Activated CD8-positive, alpha-beta memory T cell treated with anti-CD3 and anti-CD28 coated beads, Interleukin-2, amount 50 U/mL, for 24 hours (primary cell): ENCODE measurements around the gene YBX2.
A peak's percentile ranks its signal among the peaks of the same experiment; 100 is the strongest.

Source experiments
- DNase-seq: peaks from one replicate; pipeline ENCODE4 v3.0.0-alpha.2; 2020; ENCODE audit errors: extremely low read depth

YBX2 gene

DNA sequence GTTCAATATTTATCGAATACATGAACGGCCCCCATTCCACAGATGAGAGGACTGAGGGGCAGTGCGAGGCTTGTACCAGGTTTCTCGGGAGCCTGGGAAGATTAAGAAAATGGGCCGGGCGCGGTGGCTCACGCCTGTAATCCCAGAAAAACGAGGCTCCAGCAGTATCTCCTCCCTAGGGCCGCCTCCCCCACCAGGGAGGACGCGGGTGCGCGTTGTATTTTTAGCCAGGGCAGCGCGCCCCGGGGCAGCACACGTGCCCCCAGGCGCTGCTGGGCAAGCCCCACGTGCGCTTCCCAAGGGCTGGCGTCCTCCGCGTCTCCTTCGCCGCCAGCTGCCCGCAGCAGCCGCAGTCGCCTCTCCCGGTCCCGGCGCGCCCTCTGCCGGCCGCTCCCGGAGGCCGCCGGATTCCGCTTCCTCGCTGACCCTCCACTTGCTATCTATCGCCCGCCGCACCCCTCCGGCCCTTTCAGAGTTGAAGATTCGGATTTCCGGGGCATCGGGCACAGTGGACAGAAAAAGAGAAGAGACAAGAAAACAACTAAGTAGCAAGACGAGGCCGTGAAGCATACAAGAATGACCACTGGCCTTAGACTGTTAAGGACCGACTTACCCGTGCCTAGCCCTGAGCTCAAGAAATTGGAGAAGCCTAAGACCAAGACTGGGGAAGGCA lies 1.9 kb upstream of the YBX2 start:
- no peak for DNase-seq

DNA sequence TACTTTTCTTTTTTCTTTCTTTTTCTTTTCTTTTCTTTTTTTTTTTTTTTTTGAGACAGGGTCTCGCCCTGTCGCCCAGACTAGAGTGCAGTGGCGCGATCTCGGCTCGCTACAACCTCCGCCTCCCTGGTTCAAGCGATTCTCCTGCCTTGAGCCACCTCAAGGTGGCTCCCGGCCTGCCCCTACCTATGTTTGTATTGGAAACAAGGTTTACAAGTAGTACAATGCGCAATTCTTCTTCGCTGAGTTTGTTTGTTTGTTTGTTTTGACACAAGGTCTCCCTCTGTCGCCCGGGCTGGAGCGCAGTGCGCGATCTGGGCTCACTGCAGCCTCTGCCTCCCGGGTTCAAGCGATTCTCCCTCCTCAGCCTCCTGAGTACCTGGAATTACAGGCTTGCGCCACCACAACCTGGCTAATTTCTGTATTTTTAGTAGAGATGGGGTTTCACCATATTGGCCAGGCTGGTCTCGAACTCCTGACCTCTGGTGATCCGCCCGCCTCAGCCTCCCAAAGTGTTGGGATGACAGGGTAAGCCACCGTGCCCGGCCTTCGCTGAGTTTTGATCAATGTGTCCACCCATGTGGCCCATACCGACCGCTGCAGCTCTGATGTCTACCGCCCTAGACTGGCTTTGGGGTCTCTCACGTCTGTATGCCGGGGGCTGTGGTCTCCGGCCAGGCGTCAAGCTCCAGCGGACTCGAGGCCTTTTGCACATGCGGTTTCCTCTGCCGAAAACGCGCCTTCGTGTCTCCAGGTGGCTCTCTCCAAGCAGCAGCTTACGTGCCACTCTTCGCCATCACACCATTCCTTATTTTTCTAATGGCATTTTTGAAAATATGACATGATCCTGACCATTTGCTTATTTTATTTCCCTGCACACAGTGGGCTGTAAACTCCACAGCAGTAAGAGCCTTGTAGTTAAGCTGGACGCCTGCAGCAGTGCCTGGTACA lies 1.1 kb upstream of the YBX2 start:
- no peak for DNase-seq

DNA sequence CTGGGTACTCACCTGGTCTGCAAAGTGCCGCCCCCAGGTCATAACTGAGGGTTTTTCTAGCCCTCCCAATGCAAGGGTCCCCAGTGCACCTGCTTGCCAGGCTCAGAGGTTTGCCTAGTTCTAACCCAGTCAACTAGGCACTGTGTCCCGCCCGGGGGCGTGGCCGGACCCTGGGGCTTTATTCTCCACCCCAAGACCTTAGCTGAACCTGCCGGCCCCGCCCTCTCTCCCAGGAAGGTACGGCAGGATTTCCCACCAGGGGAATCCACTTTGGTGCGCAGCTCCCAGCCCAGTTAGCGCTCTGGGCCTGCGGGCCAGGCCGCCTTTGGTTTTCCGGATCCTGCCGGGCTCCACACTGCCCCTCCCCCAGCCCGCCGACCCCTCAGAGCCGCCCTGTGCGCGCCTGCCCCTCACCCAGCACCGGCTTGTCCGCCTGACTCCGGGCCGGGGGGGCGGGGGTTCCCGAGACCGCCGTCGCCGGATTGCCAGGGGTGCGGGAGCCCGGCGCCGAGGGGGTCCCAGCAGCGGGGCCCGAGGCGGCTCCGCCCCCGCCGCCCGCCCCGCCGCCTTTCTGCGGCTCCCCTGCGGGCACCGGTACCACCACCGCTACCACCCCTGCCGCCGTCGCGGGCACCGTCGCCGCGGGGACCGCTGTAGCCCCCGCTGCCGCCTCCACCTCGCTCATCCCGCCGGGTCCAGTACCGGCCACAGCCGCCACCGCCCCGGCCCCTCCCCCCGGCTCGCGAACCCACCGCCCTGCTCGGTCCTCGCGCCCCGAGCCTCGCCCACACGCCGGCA lies 424 bp downstream of the YBX2 start:
- DNase-seq: no peak

DNA sequence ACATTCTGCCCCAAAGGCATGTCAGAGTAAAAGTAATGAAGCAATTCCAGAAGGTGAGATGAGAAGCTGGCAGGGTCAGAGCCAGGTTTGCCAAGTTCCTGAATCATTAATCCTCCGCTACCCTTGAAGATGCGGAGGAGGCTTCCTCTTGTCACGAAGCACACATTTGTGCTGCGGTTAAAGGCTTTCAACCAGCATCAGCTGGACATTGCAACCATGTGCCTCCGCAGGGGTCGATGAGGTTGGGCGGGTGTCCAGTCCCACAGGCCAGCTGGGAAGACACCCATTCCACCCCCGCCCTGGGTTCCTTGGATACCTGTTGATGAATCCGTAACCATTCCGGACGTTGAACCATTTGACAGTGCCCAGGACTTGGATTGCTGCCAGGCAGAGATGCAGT lies 1.3 kb downstream of the YBX2 start:
- no peak for DNase-seq

DNA sequence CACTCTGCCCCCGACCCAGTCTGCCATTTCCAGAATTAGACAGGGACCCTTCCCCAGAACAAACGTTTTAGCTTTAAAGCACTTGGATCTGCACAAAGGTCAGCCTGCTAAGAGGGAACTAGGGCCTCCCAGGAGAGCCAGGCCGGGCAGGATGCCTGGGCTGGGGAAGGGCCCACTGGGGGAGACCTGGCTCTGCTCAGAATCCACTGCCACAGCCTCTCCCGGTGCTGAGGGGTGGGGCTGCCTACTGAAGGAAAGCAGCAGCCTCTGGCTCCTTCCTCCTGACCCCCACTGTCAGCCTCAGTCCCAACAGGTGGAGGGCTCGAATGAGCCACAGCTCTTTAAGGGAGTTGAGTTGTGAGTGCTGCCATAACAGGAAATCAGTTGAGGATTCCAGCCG lies 1.7 kb downstream of the YBX2 start:
- no peak for DNase-seq

DNA sequence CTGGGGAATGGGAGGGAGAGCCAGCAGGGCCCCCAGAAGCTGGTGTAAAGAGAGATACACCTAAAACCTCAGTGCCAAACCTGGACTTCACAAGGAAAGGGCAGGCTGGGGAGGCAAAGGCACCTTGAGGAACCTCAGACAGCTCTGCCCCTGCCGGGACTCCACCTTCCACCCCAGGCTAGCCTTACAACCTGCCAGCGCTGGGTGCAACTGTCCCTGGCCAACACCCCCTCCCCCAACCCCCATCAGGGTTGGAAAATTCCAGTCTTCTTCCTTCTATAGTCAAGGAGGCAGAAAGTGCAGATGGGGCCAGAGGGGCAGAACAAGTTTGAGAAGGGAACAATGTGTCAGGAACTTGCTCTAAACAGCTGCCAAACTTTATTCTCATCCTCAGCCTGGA lies 2.2 kb downstream of the YBX2 start:
- no peak for DNase-seq

DNA sequence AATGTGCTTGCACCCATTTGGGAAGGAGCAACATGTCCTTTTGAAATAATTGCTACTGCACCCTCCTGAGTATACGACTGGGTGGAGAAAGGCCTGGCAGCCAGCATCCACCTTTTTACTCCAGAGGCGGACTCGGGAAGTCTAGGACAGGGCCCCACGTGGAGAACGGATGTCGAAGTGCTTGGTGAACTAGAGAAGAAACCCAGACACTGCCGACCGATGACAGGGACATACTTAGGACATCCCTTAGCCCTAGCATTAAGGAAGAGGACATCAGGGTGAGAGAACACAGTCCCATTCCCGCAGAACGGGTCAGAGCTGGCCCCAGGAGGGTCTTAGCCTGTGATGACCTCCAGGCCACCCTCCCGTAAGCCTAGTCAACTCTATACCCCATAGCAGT lies 3.8 kb downstream of the YBX2 start:
- DNase-seq: no peak

DNA sequence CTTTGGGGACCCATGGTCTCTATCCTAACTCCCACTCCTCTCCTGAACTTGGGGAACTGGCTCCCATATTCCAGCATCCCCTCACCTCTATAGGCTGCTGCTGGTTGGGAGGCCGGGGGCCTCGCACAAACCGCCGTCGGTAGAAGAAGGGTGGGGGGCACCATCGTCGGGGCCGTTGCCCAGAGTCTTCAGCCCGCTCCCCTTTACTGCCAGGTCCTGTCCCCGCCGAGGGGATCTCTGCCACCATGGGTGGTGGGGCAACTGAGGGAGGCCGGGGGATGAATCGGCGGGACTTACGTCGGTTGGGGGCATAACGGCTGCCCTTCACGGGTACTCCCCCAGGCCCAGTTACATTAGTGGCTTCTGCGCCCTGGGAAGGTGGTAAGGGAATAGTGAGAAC lies 4.3 kb downstream of the YBX2 start:
- DNase-seq: no peak

DNA sequence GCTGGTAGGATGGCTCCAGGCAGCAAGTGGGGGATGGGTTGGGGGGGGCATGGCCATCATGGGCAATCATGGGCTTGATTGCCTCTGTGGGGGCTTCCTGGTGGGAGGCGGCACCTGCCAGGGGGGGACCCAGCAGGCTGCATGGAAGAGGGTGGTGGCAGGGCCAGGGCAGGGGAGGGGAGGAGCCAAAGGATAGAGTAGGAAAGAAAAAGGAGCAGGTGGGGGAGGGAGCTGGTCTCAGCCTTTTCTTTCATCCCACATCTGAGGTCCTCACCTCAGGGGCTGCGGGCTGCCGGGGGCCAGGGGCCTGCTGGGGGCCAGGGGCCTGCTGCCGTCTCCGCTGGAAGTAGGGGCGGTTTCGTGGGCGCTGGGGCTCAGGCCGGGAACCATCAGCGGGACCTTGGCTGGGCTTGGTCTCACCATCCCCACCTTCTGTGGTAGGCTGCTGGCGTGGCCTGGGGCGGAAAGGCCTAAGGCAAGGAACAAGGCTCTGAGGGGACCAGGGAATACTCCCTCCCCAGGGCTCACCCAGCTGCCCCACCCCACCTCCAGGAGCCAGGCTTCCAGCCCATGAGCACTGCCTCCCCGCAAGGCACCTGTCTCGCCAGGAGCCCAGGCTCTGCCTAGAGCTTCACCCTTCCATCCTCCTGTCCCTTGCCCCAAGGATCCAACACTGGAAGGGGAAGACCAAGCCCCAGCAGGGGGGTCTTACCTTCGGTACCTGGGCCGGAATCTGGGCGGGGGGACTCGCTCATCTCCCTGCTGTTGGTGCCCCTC lies 5.0 kb downstream of the YBX2 start:
- DNase-seq: no peak

DNA sequence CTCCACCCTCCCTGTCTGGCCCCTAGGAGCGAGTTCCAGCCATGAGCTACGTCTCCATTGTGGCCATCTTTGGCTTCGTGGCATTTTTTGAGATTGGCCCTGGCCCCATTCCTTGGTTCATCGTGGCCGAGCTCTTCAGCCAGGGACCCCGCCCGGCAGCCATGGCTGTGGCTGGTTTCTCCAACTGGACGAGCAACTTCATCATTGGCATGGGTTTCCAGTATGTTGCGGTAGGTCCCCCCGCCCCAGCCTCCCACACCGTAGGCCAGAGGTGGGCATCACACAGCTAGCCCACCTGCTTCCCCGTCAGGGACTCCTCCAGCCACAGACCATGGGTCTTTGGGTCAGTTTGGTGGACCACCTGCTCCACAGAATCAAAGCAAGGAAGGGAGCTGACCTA lies 8.8 kb downstream of the YBX2 start:
- no peak for DNase-seq

DNA sequence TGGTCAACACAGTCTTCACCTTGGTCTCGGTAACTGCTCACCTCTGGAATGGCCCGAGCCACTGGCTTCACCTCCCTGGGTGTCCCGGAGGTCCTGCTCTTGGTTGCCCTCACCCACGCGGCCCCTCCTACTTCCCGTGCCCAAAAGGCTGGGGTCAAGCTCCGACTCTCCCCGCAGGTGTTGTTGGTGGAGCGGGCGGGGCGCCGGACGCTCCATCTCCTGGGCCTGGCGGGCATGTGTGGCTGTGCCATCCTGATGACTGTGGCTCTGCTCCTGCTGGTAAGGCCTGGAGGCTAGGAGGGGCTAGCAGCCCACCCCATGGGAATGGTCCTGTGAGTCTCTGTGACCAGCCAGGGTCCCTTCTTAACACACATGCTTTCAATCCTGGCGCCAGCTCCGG lies 9.5 kb downstream of the YBX2 start:
- no peak for DNase-seq

DNA sequence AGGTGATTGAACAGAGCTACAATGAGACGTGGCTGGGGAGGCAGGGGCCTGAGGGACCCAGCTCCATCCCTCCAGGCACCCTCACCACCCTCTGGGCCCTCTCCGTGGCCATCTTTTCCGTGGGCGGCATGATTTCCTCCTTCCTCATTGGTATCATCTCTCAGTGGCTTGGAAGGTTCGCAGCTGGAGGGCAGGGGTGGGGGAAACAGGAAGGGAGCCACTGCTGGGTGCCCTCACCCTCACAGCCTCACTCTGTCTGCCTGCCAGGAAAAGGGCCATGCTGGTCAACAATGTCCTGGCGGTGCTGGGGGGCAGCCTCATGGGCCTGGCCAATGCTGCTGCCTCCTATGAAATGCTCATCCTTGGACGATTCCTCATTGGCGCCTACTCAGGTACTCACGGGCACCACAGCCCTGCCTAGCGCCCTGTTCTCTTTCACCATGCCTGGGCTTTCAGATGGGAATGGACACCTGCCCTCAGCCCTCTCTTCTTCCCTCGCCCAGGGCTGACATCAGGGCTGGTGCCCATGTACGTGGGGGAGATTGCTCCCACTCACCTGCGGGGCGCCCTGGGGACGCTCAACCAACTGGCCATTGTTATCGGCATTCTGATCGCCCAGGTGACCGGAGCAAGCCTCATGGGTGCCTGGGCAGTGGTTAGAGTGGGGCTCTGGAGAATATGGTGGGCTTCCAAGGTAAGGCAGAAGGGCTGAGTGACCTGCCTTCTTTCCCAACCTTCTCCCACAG lies 10.8 kb downstream of the YBX2 start:
- DNase-seq: no peak

DNA sequence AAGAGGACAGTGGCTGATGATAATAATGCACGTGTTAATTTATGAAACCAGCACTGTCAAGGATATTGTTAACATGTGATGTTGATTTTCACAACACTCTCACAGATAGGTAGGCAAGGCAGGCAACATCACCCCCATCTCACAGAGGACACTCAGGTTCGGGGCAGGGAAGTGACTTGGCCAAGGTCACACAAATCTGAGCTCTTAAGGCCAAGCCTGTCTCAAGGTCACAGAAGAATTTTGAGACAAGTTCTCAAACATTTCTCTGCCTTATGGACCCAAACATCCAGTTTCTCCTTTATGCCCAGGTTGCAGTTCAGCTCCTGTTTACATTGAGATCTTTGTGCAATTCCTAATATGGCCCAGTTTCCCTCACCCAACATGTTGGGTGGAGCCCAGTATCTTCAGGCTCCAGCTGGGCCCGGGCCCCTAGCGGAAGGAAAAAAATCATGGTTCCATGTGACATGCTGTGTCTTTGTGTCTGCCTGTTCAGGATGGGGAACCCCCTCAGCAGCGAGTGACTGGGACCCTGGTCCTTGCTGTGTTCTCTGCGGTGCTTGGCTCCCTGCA lies 11.6 kb downstream of the YBX2 start:
- no peak for DNase-seq

DNA sequence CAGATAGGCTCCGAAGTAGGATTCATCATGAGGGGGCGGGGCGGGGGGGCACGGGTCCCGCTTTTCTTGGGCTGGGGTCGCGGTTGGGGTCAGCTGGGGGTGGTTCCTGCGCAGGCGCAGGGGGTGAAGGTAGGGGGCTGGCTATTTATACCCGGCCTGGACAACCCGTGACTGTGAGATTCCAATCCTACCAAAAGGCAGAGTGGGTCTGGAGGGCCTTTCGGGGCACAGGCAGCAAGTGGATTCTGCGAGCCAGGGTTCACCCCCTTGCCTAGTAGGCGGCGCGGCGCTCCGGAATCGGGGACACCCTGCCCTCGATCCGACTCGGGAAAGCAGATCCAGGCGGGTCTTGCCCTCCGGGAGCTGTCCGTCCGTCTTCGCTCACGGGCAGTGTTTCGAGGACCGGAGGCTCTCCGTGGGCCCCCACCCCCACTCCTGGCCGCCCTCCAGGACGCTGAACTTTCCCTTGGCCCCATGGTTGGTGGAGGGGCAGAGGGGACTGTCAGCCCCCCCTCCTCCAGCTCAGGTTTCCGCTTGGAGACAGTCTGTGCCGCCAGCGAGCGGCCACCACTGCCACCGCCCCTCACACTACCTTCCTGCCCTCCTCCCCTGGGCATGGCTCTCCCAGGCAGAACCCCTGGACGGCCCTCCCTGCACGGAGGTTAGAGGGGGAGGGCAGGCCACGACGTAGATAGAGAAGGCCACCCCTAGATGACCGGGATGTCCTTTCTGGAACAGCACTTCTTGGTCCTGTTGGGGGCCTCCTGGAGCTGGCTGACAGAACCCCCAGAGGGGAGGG lies 12.3 kb downstream of the YBX2 start:
- DNase-seq: no peak

DNA sequence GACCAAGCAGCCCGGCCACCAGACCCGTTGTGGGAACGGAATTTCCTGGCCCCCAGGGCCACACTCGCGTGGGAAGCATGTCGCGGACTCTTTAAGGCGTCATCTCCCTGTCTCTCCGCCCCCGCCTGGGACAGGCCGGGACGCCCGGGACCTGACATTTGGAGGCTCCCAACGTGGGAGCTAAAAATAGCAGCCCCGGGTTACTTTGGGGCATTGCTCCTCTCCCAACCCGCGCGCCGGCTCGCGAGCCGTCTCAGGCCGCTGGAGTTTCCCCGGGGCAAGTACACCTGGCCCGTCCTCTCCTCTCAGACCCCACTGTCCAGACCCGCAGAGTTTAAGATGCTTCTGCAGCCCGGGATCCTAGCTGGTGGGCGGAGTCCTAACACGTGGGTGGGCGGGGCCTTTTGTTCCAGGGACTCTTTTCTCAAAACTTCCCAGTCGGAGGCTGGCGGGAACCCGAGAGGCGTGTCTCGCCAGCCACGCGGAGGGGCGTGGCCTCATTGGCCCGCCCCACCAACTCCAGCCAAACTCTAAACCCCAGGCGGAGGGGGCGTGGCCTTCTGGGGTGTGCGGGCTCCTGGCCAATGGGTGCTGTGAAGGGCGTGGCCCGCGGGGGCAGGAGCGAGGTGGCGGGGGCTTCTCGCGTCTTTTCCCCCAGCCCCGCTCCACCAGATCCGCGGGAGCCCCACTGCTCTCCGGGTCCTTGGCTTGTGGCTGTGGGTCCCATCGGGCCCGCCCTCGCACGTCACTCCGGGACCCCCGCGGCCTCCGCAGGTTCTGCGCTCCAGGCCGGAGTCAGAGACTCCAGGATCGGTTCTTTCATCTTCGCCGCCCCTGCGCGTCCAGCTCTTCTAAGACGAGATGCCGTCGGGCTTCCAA lies 13.1 kb downstream of the YBX2 start, which contains the start of gene SLC2A4:
Gene SLC2A4 (plus strand): TSS at position 645 of the 879 bp plus-strand sequence. CDS start 217 bp downstream, at position 862.
- DNase-seq: peak; percentile 69

DNA sequence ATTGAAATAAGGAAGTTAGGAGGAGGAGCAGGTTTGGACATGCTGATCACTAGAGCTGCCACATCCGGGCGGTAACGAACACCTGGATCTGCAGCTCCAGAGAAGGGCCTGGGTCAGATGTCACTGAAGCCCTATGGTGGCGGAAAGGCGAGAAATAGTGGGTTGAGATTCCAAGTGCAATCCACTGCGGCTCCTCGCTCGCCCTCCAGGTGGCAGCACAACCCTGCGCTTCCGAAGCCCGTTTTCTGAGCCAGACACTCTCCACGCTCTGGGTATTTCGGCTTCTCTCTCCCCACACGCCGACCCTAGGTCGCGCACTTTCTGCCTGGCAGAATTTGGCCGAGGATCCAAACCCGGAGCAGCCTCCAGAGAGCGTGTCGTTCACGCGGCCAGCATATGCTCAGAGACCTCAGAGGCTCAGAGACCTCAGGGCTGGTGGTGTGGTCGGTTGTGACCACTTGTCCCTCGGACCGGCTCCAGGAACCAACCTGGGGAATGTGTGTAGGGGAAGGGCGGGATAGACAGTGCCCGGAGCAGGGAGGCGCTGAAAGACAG lies 13.8 kb downstream of the YBX2 start:
- DNase-seq: peak; percentile 66

DNA sequence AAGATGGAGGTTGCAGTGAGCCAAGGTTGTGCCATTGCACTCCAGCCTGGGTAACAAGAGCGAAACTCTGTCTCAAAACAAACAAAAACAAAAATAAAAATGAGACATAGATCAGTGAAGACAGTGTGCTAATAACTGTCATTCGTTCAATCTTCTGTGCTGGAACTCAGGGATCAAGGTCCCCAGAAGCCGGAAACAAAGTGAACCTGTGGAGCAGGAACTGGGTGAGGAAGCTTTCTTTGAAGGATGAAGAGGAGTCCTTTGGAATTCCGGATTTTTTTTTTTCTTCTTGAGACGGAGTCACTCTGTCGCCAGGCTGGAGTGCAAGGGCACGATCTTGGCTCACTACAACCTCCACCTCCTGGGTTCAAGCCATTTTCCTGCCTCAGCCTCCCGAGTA lies 15.0 kb downstream of the YBX2 start:
- no peak for DNase-seq

DNA sequence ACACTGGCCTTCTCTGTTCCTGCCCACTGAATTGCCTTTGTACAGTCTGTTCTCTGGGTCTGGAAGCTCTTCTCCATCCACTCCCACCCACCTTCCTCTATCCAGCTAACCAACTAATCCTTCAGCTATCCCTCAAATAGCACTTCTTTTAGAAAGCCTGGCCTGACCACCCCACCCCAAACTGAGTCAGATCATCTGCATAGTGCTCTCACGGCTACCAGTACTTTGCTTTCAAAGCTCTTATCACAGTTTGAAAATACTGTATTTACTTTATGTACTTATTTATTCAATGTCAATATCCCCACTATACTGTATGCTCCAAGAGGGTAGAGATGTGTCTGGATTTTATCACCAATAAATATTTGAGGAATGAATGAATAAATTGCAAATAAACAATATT lies 27.7 kb downstream of the YBX2 start:
- DNase-seq: no peak

DNA sequence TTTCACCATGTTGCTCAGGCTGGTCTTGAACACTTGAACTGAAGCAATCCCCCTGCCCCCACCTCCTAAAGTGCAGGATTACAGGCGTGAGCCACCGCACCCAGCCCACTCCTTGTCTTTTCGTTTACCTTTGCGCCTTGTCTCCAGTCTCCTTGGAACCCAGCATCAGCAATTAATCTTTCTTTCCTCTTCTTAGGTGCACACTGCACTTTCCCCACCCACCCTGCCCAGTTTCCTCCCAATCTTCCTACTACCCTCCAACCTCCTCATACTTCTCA lies 30.7 kb downstream of the YBX2 start:
- DNase-seq: no peak
